OCI-LY7 (cell line): Measurements from ENCODE around the gene KLF16. TPM values are rescaled to one million over a fixed set of nuclear protein-coding genes. Genes with fewer than 3 reads are reported as not detected.

Experiments
- BruUV-seq: library from RNA; stranded (reverse); fragments of 400-500 nt; replicated peaks from 2 replicates; lab custom pipeline; 2021; lab: Mats Ljungman, UMichigan
- CTCF ChIA-PET: fragments of 300-600 bp; sonication (Branson Sonifier 250); formaldehyde crosslinking; loops from one replicate; lab custom pipeline; 2022; ENCODE audit warnings: antibody characterized with exemption; ENCODE audit not compliant: unreplicated experiment; lab: Charles Lee
- POLR2A ChIA-PET: fragments of 300-600 bp; sonication (Branson Sonifier 250); formaldehyde crosslinking; loops from one replicate; lab custom pipeline; 2022; ENCODE audit warnings: antibody characterized with exemption; lab: Charles Lee
- DNase-seq: peaks from one replicate; pipeline ENCODE4 v3.0.0-alpha.2; 2015; ENCODE audit warnings: low spot score
- H2AFZ ChIP-seq: fragments of 200-600 bp; sonication (generic), shearing (Covaris generic); 2 replicates; pipeline ENCODE4 v1.6.1; 2014; ENCODE audit warnings: mild to moderate bottlenecking, antibody characterized with exemption, low read length, moderate library complexity
- H3K27ac ChIP-seq: fragments of 200-600 bp; sonication (generic); 2 replicates; pipeline ENCODE4 v1.5.1; 2014; ENCODE audit warnings: mixed run types, low read depth, mild to moderate bottlenecking, moderate library complexity, low read length, inconsistent platforms; ENCODE audit not compliant: poor library complexity, severe bottlenecking
- H3K36me3 ChIP-seq: fragments of 200-600 bp; sonication (generic); 2 replicates; pipeline ENCODE4 v1.6.1; 2014; ENCODE audit warnings: mild to moderate bottlenecking, antibody characterized with exemption, low read length, moderate library complexity, mixed read lengths; ENCODE audit not compliant: insufficient read depth
- H3K4me1 ChIP-seq: fragments of 200-600 bp; sonication (generic); 2 replicates; pipeline ENCODE4 v1.5.1; 2014; ENCODE audit warnings: mild to moderate bottlenecking, low read length; ENCODE audit not compliant: insufficient read depth, poor library complexity, severe bottlenecking
- H3K4me2 ChIP-seq: fragments of 200-600 bp; sonication (generic); 2 replicates; pipeline ENCODE4 v1.6.1; 2014; ENCODE audit warnings: mild to moderate bottlenecking, low read length
- H3K4me3 ChIP-seq: fragments of 200-600 bp; sonication (generic); 2 replicates; pipeline ENCODE4 v1.5.1; 2014; ENCODE audit warnings: mild to moderate bottlenecking, low read depth, low read length; ENCODE audit not compliant: poor library complexity, severe bottlenecking
- H3K79me2 ChIP-seq: fragments of 200-600 bp; sonication (generic); 2 replicates; pipeline ENCODE4 v1.6.1; 2016; ENCODE audit warnings: low read depth, mild to moderate bottlenecking, low read length, moderate library complexity, mixed read lengths; ENCODE audit not compliant: insufficient read depth
- H3K9me2 ChIP-seq: fragments of 200-600 bp; sonication (generic); 2 replicates; pipeline ENCODE4 v1.6.1; 2016; ENCODE audit warnings: mild to moderate bottlenecking, low read length, mixed read lengths; ENCODE audit not compliant: insufficient read depth
- H3K9me3 ChIP-seq: fragments of 200-600 bp; sonication (generic); 2 replicates; pipeline ENCODE4 v1.6.1; 2014; ENCODE audit warnings: mild to moderate bottlenecking, mixed run types, low read length, mixed read lengths
- H4K20me1 ChIP-seq: fragments of 200-600 bp; sonication (generic); 2 replicates; pipeline ENCODE4 v1.6.1; 2014; ENCODE audit warnings: mild to moderate bottlenecking, antibody characterized with exemption, low read length, moderate library complexity, mixed read lengths; ENCODE audit not compliant: insufficient read depth
- CTCF ChIP-seq: fragments of 200-600 bp; sonication (generic); conservative IDR thresholded peaks from 2 replicates; pipeline ENCODE4 v1.5.1; 2014; ENCODE audit warnings: mild to moderate bottlenecking, antibody characterized with exemption, low read length, moderate library complexity, mixed read lengths
- EZH2phosphoT487 ChIP-seq: fragments of 200-600 bp; sonication (generic); IDR thresholded peaks from 2 replicates; pipeline ENCODE4 v1.6.1; 2018; ENCODE audit warnings: low read depth, borderline replicate concordance, mild to moderate bottlenecking, mixed run types, antibody characterized with exemption, low read length, moderate library complexity, mixed read lengths
- intact Hi-C: fragments of 100-400 bp; cut with micrococcal nuclease; formaldehyde crosslinking; loops from one replicate; pipeline ENCODE4 v1.10.0; 2022; ENCODE audit not compliant: unreplicated experiment
- total RNA-seq, 2 experiments: library from RNA; depleted of rRNA in 1 of 2; stranded (reverse); fragments of >200 nt in 1 of 2; shearing (Covaris generic) in 1 of 2; gene quantifications; 2 replicates each; pipeline ENCODE4 v1.2.3, GENCODE V29; 2014 to 2022

KLF16 gene
- total RNA-seq, 2 experiments from 2014 or later: 9.6 to 44.4 TPM

- H3K4me2 ChIP-seq: no peak overlapping the region
- H4K20me1 ChIP-seq: no peaks in the 10 kb centered on the region
- H3K9me2 ChIP-seq: no peaks in the 10 kb centered on the region
- peaks cover 88% of the 10 kb centered on the region for H3K36me3 ChIP-seq
- no peaks in the 10 kb centered on the region for H3K79me2 ChIP-seq
- no peak overlapping the region for H3K4me3 ChIP-seq
- DNase-seq: no peak
- CTCF ChIA-PET: no interaction called here
- H2AFZ ChIP-seq: no peak overlapping the region
- no peaks in the 10 kb centered on the region for H3K4me1 ChIP-seq
- H3K27ac ChIP-seq: no peak overlapping the region
- BruUV-seq: no TSS peak
- TF ChIP-seq CTCF (no peak), EZH2phosphoT487 (no peak)
- POLR2A ChIA-PET: no interaction called here
- intact Hi-C loops: no loop called here
- no peaks in the 10 kb centered on the region for H3K9me3 ChIP-seq
Measured at GRCh38 chr19:1819341-1820255, 43.8 kb downstream of the KLF16 start.

- no TSS peak for BruUV-seq
- Histone ChIP-seq H3K27ac (no peak overlapping the region), H3K79me2 (no peaks in the 10 kb centered on the region), H2AFZ (no peak overlapping the region), H4K20me1 (no peaks in the 10 kb centered on the region), H3K4me1 (peaks cover 1% of the 10 kb centered on the region), H3K4me2 (no peak overlapping the region), H3K9me3 (no peaks in the 10 kb centered on the region), H3K36me3 (peaks cover 80% of the 10 kb centered on the region), H3K4me3 (no peak overlapping the region), H3K9me2 (no peaks in the 10 kb centered on the region)
- intact Hi-C loops: no loop called here
- CTCF ChIA-PET: no interaction called here
- POLR2A ChIA-PET: no interaction called here
- TF ChIP-seq CTCF: no peak
- no peak for TF ChIP-seq EZH2phosphoT487
- DNase-seq: no peak
Measured at GRCh38 chr19:1818549-1819195, 44.7 kb downstream of the KLF16 start.
